SU-DHL-6 (cell line): ENCODE measurements around the gene SERPINC1.

Experiments
- EZH2phosphoT487 ChIP-seq: fragments of 200-600 bp; sonication (generic), shearing (Covaris generic); conservative IDR thresholded peaks from 2 replicates; pipeline ENCODE4 v1.6.1; 2018; ENCODE audit warnings: mild to moderate bottlenecking, antibody characterized with exemption, low read length, moderate library complexity, mixed read lengths
- TF ChIP-seq, protein P1 (sequence below): fragments of 200-600 bp; sonication (generic); IDR thresholded peaks from one replicate; pipeline ENCODE4 v1.5.1; 2017; ENCODE audit warnings: antibody characterized with exemption, mild to moderate bottlenecking, low read length, moderate library complexity; ENCODE audit not compliant: insufficient read depth, poor library complexity, severe bottlenecking

DNA sequence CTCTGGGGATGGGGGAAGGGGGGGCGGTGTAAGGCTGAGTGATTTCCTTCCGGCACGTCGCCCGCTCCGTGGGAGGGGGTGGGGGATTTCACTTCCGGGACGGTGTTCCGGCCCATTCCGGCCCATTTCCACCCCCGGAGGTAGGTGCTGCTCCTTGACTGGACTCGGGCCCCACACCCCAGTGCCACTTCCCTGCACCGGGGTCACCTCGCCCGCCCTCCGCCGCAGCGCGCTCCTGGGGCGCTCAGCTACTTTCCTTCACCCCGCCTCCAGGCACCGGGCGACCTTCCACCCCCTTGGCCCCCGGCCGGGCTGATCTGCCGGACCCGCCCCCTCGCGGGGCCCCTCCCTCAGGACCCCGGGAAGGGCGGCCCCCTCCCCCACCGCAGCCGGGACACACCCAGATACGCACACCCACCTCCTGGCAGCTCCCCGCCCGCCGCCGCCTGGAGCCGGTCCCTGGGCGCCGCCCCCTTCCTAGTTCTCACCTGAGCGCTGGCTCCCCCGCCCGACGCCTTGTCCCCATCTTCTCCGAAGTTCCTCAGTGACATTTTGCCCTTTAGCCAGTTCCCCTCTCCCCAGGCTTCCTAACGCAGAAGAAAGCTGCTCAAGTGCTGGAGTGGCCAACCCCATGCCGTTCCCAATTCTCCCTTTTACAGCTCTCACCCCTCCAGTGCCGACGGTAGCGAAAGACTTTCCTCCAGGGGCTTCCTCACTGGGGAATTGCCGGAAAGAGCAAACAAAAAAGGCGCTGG lies 48.7 kb downstream of the SERPINC1 start, which contains the start of gene ZBTB37:
- TF ChIP-seq, protein P1, sequence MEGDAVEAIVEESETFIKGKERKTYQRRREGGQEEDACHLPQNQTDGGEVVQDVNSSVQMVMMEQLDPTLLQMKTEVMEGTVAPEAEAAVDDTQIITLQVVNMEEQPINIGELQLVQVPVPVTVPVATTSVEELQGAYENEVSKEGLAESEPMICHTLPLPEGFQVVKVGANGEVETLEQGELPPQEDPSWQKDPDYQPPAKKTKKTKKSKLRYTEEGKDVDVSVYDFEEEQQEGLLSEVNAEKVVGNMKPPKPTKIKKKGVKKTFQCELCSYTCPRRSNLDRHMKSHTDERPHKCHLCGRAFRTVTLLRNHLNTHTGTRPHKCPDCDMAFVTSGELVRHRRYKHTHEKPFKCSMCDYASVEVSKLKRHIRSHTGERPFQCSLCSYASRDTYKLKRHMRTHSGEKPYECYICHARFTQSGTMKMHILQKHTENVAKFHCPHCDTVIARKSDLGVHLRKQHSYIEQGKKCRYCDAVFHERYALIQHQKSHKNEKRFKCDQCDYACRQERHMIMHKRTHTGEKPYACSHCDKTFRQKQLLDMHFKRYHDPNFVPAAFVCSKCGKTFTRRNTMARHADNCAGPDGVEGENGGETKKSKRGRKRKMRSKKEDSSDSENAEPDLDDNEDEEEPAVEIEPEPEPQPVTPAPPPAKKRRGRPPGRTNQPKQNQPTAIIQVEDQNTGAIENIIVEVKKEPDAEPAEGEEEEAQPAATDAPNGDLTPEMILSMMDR = no peak
- TF ChIP-seq EZH2phosphoT487 = no peak
